CD4-positive, alpha-beta T cell treated with Interferon alpha-2 for 1 hour (primary cell): ENCODE measurements around the gene SARNP.
"Not testable (repeated sequence)": the region's sequence is repeated elsewhere in the genome, so short reads cannot be mapped to it uniquely, and the experiment has no call there.

Experiments
- DNase-seq, 2 donors: peaks; one replicate each; pipeline ENCODE4 v3.0.0-alpha.2; 2020 to 2022

SARNP gene

GRCh38 chr12:55817345-55818139 is at the start of gene SARNP, which contains the start of gene ORMDL2:
Gene SARNP (minus strand): TSS chr12:55817724. CDS start chr12:55817701, 23 bp downstream.
Gene ORMDL2 (plus strand): TSS chr12:55818041. CDS start chr12:55819000, 959 bp downstream.
- peak; percentile 99 to 100 for DNase-seq

GRCh38 chr12:55866454-55867004 is 49.0 kb upstream of the SARNP start:
- not testable (repeated sequence) for DNase-seq

GRCh38 chr12:55865327-55865726 is 47.8 kb upstream of the SARNP start:
- DNase-seq = no peak

- not testable (repeated sequence) for DNase-seq
Measured at GRCh38 chr12:55862931-55863330, 45.4 kb upstream of the SARNP start.

- no peak for DNase-seq
Measured at GRCh38 chr12:55862286-55862685, 44.8 kb upstream of the SARNP start.

- no peak for DNase-seq
Measured at GRCh38 chr12:55861871-55862270, 44.3 kb upstream of the SARNP start.

- no peak for DNase-seq
Measured at GRCh38 chr12:55861396-55861795, 43.9 kb upstream of the SARNP start.

- no peak for DNase-seq
Measured at GRCh38 chr12:55852740-55853139, 35.2 kb upstream of the SARNP start.

GRCh38 chr12:55850893-55851292 is 33.4 kb upstream of the SARNP start:
- DNase-seq = no peak

- no peak for DNase-seq
Measured at GRCh38 chr12:55850401-55850800, 32.9 kb upstream of the SARNP start.

- no peak for DNase-seq
Measured at GRCh38 chr12:55849616-55850343, 32.3 kb upstream of the SARNP start.

- peak; percentile 29 to 78 for DNase-seq
Measured at GRCh38 chr12:55847603-55848291, 30.2 kb upstream of the SARNP start.

- peak in 1 of 2 donors; percentile 46 for DNase-seq
Measured at GRCh38 chr12:55847033-55847432, 29.5 kb upstream of the SARNP start.

GRCh38 chr12:55845785-55846496 is 28.4 kb upstream of the SARNP start:
- DNase-seq = no peak

- no peak for DNase-seq
Measured at GRCh38 chr12:55845361-55845760, 27.8 kb upstream of the SARNP start.

- no peak for DNase-seq
Measured at GRCh38 chr12:55844961-55845360, 27.4 kb upstream of the SARNP start.

GRCh38 chr12:55843431-55843830 is 25.9 kb upstream of the SARNP start:
- DNase-seq = no peak

GRCh38 chr12:55842681-55843429 is 25.3 kb upstream of the SARNP start, which contains the start of gene MMP19:
Gene MMP19 (minus strand): TSS chr12:55842936. CDS start chr12:55842830, 106 bp downstream.
- DNase-seq = no peak

GRCh38 chr12:55840581-55841351 is 23.2 kb upstream of the SARNP start:
- no peak for DNase-seq

GRCh38 chr12:55839345-55840140 is 22.0 kb upstream of the SARNP start:
- no peak for DNase-seq
